ENCODE data around the gene AGO1. TPM values are rescaled to one million over a fixed set of nuclear protein-coding genes. Genes with fewer than 3 reads are reported as not detected.
A peak's percentile ranks its signal among the peaks of the same experiment; 100 is the strongest.

Gene AGO1
- total and polyA plus RNA-seq, 2 of the 13 experiments (the other 11 are each of a cell fraction or from before 2014, with no cell fraction given), result 9.2 to 18.6 TPM

DNA sequence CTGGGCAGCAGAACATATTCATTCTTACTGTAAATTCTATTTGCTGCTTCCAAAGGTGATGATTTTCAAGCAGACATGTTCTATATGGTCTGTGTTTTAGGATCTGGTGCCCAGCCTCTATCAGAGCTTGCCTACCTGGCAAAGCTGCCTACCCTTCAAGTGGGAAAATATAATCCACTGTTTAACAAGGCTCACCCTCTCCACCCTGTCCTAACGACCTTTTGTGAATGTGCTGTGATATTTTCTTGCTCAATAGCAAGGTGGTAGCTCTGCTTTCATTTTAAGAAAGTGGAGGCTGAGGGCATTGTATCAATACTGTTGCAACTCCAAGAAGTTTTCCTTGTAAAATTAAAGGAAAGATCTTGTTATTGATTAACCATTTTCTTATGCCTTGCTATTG lies 26.0 kb upstream of the AGO1 start:
- Histone ChIP-seq H3K27me3 (ENCODE audit: control insufficient read depth in 1 of 2, insufficient read depth in 2 of 2, low read length in 2 of 2) (no peaks in the 10 kb centered on the region), H3K4me2 (ENCODE audit: low read depth, low read length) (no peak overlapping the region), H4K20me1 (ENCODE audit: insufficient read depth, low read length) (no peaks in the 10 kb centered on the region), H3K9me3 (ENCODE audit: low read length) (no peaks in the 10 kb centered on the region), H3K9ac (ENCODE audit: insufficient read depth, low read depth, low read length) (no peak overlapping the region), H3K4me1 (ENCODE audit: insufficient read depth, low read length) (no peaks in the 10 kb centered on the region), H3K27ac (ENCODE audit: extremely low read length, insufficient read depth, low read length) (no peak overlapping the region), H3K79me2 (ENCODE audit: insufficient read depth, low read length) (no peaks in the 10 kb centered on the region), H2AFZ (ENCODE audit: low read length) (no peak overlapping the region), H3K36me3 (replicated peaks in 1 of 2; ENCODE audit: control insufficient read depth in 1 of 2, insufficient read depth in 2 of 2, low read length in 2 of 2) (peaks cover 3 to 4% of the 10 kb centered on the region in 2 experiments), H3K4me3 (replicated peaks in 1 of 3; ENCODE audit: insufficient read depth in 1 of 3, low read depth in 2 of 3, low read length in 3 of 3) (no peak overlapping the region)
- BruUV-seq (replicated peaks), result TSS peak; percentile 29
- DNase-seq (ENCODE audit: low spot score), result no peak
- FAIRE-seq, result no peak
- intact Hi-C loops (cut with micrococcal nuclease; ENCODE audit: unreplicated experiment) (no loop called here), in situ Hi-C loops (cut with HindIII; ENCODE audit: extremely low pct_ligation_motif_present, low pct_unique_long_range_greater_than_20kb) (no loop called here)
- ATAC-seq, result no peak
- POLR2A ChIA-PET, result no interaction called here
- TF ChIP-seq, protein P1, sequence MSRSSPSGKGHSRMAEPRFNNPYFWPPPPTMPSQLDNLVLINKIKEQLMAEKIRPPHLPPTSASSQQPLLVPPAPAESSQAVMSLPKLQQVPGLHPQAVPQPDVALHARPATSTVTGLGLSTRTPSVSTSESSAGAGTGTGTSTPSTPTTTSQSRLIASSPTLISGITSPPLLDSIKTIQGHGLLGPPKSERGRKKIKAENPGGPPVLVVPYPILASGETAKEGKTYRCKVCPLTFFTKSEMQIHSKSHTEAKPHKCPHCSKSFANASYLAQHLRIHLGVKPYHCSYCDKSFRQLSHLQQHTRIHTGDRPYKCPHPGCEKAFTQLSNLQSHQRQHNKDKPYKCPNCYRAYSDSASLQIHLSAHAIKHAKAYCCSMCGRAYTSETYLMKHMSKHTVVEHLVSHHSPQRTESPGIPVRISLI (CRISPR knock-in tag; IDR thresholded peaks at IDR 0.05; ENCODE audit: borderline replicate concordance), result no peak
- TF ChIP-seq ZNF792 (CRISPR knock-in tag; IDR thresholded peaks at IDR 0.05) (no peak), ZNF333 (CRISPR knock-in tag; IDR thresholded peaks at IDR 0.05; ENCODE audit: borderline replicate concordance) (no peak), GABPB1 (CRISPR knock-in tag; IDR thresholded peaks at IDR 0.05) (no peak), TAF15 (IDR thresholded peaks at IDR 0.05; ENCODE audit: low read depth, low read length, poor library complexity, severe bottlenecking) (no peak), LCORL (IDR thresholded peaks at IDR 0.05) (no peak), LCORL (CRISPR knock-in tag; IDR thresholded peaks at IDR 0.05) (no peak), PLRG1 (conservative IDR thresholded peaks at IDR 0.05) (no peak), MED13 (CRISPR knock-in tag; IDR thresholded peaks at IDR 0.05) (no peak), KDM6A (CRISPR knock-in tag; IDR thresholded peaks at IDR 0.05; ENCODE audit: low read depth) (no peak)
- TF ChIP-seq, protein P2, sequence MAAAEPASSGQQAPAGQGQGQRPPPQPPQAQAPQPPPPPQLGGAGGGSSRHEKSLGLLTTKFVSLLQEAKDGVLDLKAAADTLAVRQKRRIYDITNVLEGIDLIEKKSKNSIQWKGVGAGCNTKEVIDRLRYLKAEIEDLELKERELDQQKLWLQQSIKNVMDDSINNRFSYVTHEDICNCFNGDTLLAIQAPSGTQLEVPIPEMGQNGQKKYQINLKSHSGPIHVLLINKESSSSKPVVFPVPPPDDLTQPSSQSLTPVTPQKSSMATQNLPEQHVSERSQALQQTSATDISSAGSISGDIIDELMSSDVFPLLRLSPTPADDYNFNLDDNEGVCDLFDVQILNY (CRISPR knock-in tag; conservative IDR thresholded peaks at IDR 0.05), result no peak
- TF ChIP-seq, protein P3, sequence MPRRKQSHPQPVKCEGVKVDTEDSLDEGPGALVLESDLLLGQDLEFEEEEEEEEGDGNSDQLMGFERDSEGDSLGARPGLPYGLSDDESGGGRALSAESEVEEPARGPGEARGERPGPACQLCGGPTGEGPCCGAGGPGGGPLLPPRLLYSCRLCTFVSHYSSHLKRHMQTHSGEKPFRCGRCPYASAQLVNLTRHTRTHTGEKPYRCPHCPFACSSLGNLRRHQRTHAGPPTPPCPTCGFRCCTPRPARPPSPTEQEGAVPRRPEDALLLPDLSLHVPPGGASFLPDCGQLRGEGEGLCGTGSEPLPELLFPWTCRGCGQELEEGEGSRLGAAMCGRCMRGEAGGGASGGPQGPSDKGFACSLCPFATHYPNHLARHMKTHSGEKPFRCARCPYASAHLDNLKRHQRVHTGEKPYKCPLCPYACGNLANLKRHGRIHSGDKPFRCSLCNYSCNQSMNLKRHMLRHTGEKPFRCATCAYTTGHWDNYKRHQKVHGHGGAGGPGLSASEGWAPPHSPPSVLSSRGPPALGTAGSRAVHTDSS (CRISPR knock-in tag; conservative IDR thresholded peaks at IDR 0.05), result no peak
- WGBS (ENCODE audit: low lambda C conversion rate), result 40% methylated on average over 1 of the region's 1 CpG
- CTCF ChIA-PET (ENCODE audit: low intra/inter-chr PET ratio, low total read pairs), result no interaction called here
